ENCODE results near the gene HMG20A.

HMG20A gene

DNA sequence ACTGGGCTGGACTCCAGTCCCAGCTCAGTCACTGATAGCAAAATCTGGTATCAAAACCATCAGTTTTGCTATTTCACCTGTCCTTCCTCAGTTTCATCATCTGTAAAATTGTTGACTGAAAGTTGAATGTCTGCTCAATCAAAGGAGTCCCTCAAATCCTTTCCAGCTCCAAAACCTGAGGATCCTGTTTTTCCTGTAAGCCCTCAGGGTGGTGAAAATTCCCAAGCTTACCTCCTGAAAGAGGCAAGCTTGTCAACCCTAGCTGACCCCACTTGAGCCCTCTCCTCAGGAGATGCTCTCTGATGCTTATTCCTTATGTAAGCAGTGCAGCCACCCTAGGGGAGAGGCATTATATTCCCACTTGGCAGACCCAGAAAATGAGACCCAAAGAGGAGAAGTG lies 82.6 kb downstream of the HMG20A start:
- no peak for DNase-seq

DNA sequence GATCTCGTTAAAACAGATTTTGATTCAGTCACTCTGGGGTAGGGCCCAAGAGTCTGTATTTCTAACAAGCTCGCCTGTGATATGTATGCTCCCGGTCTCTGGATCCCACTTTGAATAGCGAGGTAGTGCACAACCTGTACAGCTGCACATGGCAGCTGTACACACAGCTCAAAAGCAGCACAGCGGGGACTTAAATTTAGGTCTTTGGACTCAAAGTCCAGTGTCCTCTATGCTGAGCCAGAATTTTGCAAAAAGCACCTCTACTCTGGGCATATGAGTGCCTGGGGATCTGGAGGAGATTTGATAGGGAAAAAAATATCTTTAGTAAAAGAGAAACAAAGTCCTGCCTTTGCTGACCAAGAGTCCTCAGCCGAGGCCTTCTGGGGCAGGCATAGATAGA lies 83.1 kb downstream of the HMG20A start:
- DNase-seq, result no peak

DNA sequence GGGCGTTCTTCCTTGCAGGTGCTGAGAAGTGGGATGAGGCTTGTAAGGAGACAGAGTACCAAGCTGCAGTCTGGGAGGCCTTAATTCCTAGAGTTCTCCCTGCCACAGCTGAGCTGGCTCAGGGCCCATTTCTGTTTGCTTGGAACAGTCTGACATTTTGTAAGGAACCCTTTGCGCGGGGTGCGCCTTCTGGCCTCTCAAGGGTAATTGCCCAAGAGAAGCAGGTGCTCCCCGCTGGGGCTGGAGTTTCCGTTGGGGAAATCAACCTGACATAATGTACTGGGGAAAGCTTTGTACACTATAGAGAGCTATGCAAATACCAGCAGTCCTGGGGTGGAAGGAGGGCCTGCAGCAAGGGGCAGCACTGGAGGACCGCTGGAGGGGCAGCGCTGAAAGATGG lies 83.6 kb downstream of the HMG20A start:
- DNase-seq, result no peak

- DNase-seq, result no peak
These were observed 84.2 kb downstream of the HMG20A start for GRCh38 chr15:77504871-77505270.

DNA sequence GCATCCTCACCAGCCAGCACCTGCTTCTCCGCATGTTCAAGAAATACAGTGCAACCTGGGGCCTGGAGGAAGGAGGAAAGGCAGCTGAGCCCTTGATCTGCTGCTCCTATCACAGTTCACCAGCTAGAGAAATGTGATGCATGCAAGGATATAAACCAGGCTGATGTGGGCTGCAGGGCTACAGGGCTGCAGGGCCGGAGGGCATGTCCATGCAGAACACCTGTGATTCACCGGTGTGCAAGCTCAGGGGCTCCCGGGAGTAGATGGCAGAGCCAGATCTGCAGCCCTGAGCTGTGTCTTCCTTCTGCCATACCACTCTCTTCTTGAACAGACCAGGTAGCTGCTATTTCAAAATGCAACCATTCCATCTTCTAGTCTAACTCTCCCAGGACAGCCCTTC lies 84.9 kb downstream of the HMG20A start:
- DNase-seq, result no peak

- DNase-seq, result no peak
These were observed 85.8 kb downstream of the HMG20A start for GRCh38 chr15:77506311-77507142.

DNA sequence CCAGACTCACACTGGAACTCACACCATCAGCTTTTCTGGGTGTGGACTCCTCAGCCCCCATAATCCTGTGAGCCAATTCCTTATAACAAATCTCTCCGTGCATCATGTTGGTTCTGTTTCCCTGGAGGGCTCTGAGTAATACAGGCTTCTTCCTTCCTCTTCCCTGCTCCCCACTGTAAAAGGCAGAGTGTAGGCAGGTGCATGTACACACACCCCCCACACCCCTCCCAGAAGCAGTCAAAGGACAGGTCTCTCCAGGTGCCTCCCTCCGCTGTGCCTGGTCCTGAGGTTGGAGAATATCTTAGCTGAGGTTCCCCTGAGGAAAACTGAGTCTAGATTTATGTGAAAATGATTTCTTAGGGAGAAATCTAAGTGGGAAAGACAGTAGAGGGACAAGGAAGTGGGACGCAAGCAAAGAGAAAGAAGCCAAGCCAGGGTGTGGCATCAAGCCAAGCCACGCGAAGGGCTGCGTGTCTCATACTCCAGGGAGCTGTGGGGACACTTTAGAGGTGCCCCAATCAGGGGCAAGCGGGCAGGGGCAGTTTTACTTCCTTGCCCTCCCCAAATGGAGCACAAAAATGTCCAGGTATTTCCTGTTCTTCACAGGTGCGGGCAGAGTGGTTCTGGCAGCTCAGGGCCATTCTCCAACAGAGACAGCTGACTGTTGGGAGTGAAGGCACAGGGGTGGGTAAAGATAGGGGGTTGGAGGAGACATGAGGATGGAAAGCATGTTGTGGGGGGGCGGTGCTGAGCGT lies 86.6 kb downstream of the HMG20A start:
- no peak for DNase-seq

GRCh38 chr15:77507911-77508310 lies 87.2 kb downstream of the HMG20A start:
- DNase-seq, result no peak

DNA sequence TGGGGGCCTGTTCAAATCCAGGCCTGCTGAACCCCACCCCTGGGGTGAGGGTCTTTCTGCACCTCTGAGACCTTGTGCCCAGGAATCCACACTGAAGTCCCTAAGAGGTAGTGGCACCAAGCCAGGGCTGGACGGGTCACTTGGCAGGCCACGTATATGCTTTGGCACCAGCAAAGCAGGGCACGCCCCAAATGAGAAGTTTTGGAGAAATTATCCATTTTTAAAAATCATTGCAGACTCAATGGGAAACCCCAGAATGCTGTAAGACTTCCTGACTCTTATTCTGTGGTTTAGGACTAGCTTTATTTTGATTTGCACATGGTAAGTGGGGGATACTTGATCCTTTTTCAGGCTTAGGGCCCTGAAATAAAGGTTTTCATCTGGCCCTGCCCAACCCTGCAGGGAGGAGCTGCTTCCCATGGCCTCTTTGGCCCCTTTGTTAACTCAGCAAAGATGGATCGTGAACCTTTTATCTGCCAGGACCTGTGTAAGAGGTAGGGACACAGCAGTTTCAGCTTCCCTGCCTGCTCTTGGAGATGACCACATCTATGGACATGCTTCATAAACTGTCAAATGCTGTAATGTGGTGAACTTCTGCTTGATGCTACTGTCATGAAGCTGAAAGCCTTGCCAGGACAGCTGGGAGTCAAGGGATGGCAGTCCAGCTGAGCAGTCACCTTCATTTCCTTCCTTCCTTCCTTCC lies 88.0 kb downstream of the HMG20A start:
- DNase-seq, result no peak

DNA sequence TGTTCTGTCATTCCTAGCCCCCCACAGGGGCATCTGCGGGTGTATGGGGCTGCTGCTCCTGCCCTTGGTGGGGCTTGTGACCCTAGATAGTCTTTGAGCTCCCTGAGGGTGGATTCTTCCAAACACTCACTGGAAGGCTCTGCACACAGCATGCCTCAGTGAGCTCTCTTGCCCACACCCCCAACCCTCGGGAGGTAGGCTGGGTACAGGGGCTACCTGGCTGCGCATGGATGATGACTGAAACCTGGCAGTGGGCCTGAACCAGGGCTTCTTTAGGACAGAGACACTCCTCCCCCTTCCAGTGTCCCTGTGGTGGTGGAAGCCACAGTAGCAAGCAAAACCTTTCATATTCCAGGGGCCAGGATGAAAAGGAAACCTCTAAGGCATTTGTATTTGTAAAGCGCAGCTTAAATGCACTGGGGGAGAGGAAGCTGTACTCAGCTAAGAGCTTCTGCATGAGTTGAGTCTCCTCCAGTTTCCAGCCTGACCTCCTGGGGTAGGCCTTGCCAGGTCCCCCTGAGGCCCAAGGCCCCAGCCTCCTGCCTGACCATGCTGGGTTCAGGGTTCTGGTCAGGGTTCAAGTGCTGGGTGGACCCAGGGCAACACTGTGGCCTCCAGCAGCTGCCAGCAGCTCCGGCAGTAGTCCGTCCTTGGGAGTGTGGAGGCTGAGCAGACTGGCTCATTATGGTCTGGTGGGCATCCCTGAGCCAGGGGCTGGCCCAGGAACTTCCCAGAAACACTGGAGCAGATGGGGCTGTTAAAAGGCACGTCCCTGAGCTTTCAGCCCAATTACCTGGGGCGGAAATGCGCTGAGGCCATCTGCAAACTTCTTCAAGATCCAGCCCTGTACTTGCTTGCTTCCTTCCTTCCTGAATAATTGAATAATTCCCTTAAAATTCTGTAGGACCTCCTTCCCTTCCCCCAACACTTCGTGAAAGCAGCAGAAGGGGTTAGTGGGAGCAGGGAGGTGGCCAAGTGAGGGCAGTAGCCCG lies 89.7 kb downstream of the HMG20A start:
- DNase-seq, result no peak

DNA sequence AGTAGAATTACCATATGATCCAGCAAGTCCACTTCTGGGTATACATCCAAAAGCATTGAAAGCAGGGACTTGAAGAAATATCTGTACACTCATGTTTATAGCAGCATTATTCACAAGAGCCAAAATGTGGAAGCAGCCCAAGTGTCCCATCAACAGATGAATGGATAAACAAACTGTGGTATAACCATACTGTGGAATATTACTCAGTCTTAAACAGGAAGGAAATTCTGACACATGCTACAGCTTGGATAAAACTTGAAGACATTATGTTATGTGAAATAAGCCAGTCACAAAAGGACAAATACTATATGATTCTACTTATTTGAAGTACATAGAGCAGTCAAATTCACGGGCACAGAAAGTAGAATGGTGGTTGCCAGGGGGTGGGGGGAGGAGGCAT lies 91.2 kb downstream of the HMG20A start:
- no peak for DNase-seq

GRCh38 chr15:77513226-77513625 lies 92.5 kb downstream of the HMG20A start:
- no peak for DNase-seq

- no peak for DNase-seq
These were observed 94.1 kb downstream of the HMG20A start for GRCh38 chr15:77514641-77515402.

DNA sequence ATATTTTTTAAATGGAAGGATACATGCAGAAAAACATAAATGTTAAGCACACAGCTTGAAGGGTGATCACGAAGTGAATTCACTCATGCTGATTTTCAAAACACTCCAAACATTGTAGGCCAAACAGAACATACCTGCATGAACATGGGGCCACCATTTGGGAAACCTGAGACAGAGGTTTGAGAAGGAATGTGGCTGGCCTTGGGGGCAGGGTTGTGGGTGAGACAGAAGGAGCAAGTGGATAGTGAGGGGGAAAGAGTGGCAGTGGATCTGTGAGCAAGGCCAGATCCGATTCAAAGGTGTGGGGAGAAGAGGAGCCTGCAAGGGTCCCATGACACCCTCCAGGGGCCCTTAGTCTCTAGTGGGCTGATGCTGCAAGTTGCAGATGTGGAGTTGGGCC lies 94.9 kb downstream of the HMG20A start:
- no peak for DNase-seq

DNA sequence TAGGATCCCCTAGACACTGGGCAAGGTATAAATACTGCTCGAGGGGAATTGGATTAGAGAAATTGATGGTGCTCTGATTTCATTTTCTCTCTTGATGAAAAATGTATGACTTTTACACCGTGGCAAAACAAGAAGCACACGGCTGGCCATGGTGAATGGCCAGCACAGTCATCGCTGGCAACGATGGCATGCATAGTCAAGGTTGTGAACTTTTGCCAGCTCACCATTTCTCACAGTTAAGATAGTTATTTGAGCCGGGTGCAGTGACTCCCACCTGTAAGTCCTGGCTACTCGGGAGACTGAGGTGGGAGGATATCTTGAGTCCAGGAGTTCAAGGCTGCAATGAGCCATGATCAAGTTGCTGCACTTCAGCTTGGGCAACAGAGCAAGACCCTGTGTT lies 95.4 kb downstream of the HMG20A start:
- no peak for DNase-seq

GRCh38 chr15:77516786-77517185 lies 96.1 kb downstream of the HMG20A start:
- DNase-seq, result no peak

GRCh38 chr15:77517579-77517978 lies 96.9 kb downstream of the HMG20A start:
- DNase-seq, result no peak

DNA sequence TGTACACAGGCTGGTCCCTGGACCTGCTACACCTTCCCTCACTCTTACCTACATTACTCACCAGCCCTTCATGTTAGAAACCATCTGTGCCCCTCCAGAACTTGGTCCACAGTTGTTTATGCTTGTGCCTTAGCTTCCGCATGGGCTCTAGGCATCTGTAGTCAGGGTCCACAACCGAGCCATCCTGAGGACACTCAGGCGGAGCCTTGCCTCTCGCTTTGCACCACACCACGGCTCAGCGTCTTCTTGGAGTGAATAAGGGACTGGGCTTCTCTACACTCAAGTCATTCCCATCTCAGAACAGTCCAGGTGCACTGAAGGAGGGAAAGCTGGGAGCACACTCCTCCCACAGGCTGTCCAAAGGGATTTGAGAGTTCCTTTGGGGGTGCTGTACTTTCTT lies 97.8 kb downstream of the HMG20A start:
- DNase-seq, result no peak

DNA sequence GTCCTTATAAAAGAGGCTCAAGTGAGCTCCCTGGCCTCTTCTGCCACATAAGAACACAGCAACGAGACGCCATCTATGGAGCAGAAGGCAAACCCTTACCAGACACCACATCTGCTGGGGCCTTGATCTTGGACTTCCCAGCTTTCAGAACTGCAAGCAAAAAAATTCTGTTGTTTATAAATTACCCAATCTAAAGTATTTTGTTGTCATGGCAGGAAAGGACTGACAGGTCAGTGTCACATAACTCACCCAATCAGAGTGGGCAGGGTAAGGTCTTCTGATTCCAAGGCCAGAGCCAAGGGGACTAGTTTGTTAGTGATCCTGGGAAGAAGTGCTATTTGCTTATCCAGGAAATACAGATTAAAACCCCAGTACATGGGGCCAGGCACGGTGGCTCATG lies 98.9 kb downstream of the HMG20A start:
- DNase-seq, result no peak

GRCh38 chr15:77521206-77521605 lies 100.5 kb downstream of the HMG20A start:
- no peak for DNase-seq

- DNase-seq, result no peak
These were observed 104.7 kb downstream of the HMG20A start for GRCh38 chr15:77525400-77525811.

All from stimulated activated CD4-positive, alpha-beta T cell treated with anti-CD3 and anti-CD28 coated beads, Interleukin-4, amount 100 ng/mL, for 1 hour (primary cell).